GM12874 (cell line): Measurements from ENCODE around the gene CCDC12.

Source experiments
- CTCF ChIP-seq: IDR thresholded peaks from 2 replicates; pipeline ENCODE4 v1.5.1; 2011; ENCODE audit warnings: low read depth, mild to moderate bottlenecking, control low read depth, low read length, moderate library complexity; ENCODE audit not compliant: insufficient read depth

CCDC12 gene

GRCh38 chr3:46970391-46971091, 6.0 kb downstream of the CCDC12 start:
- TF ChIP-seq CTCF, result no peak

- TF ChIP-seq CTCF, result no peak
Observed at GRCh38 chr3:46968783-46969428, 7.6 kb downstream of the CCDC12 start.

- TF ChIP-seq CTCF, result no peak
Observed at GRCh38 chr3:46966811-46967210, 9.7 kb downstream of the CCDC12 start.

GRCh38 chr3:46965151-46965550, 11.4 kb downstream of the CCDC12 start:
- no peak for TF ChIP-seq CTCF

- TF ChIP-seq CTCF, result no peak
Observed at GRCh38 chr3:46962990-46963389, 13.6 kb downstream of the CCDC12 start.

- no peak for TF ChIP-seq CTCF
Observed at GRCh38 chr3:46962427-46962826, 14.1 kb downstream of the CCDC12 start.

- no peak for TF ChIP-seq CTCF
Observed at GRCh38 chr3:46960835-46961234, 15.7 kb downstream of the CCDC12 start.
